GM21390 (cell line): ENCODE measurements around the gene UAP1L1.
A peak's percentile ranks its signal among the peaks of the same experiment; 100 is the strongest.

Source experiments
- ATAC-seq: cut with Tn5 transposase; IDR thresholded peaks from one replicate; pipeline ENCODE4 v1.9.1; 2021; ENCODE audit not compliant: unreplicated experiment

Gene UAP1L1

DNA sequence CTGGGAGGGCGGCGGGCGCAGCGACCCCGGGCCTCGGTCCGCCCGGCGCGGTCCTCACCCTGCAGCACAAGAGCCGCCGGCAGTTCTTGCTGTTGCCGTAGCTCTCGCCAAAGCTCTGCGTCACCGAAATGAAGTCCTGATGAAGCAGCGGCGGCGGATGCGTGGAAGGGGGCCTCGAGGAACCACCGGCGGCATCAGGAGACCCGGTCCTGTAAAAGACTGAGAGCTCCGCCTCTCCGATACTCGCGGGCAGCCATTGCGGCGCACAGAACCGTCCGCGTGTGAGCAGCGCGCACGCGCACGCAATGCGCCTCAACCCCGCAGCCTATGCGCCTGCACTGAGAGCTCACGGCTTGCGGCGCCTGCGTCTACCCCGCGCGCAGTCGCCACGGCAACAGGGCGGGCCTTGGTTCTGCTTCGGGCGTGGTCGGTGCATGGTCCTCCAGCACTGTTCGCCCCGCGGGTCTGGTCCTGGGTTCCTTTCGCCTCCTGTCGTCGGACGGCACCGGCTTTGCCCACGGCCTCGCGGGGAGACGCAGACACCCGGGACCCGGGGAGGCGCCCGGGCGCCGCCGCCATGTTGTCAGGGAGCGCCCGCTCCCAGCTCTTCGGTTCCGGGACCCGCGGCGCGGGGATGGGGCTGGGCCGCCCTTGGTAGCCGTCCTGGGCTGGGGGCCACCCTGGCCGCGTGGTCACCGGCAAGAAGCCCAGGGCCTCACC, 52.3 kb downstream of the UAP1L1 start:
- peak; percentile 75 for ATAC-seq

DNA sequence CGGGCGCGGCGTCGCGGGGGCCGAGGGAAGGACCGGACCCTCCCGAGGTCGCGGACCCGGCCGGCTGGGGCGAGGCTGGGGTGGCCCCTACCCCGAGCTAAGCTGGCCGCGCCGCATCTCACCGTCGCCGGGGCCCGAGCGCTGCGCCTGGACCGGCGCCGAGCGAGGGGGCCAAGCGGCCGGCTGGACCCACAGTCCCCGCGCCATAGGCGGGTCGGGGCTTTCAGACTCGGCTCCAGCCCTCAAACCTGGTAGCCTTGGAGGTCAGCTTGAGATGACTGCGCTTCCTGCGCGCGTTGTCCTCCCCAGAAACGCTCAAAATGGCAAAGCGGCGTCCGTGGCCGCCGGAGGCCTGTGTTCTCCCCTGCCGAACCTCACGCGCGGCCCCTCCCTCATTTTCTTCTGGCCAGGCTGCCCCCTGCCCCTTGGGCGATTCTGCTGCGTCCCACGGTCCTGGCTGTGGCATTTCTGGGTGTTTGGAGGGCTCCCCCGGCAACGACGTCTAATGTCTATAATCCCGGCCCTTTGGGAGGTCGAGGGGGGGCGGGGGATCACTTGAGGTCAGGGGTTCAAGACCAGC, 52.9 kb downstream of the UAP1L1 start:
- ATAC-seq: no peak
